Neuronal stem cell (in vitro differentiated cells): ENCODE results near the gene LRWD1.

ENCODE experiments used
- DNase-seq: peaks from one replicate; pipeline ENCODE4 v3.0.0-alpha.2; 2013; ENCODE audit warnings: low spot score
- H2AFZ ChIP-seq: one replicate; pipeline ENCODE4 v1.6.1; 2013; ENCODE audit warnings: mild to moderate bottlenecking, low read length, inconsistent platforms
- H2AK5ac ChIP-seq: 2 replicates; pipeline ENCODE4 v1.6.1; 2013; ENCODE audit warnings: low read depth, mild to moderate bottlenecking, inconsistent platforms, low read length, moderate library complexity, mixed read lengths
- H2BK120ac ChIP-seq: 2 replicates; pipeline ENCODE4 v1.6.1; 2013; ENCODE audit warnings: low read depth, mild to moderate bottlenecking, inconsistent platforms, low read length, moderate library complexity, mixed read lengths
- H2BK12ac ChIP-seq: one replicate; pipeline ENCODE4 v1.6.1; 2013; ENCODE audit warnings: low read length, inconsistent platforms
- H2BK15ac ChIP-seq: 2 replicates; pipeline ENCODE4 v1.6.1; 2013; ENCODE audit warnings: mild to moderate bottlenecking, low read length, inconsistent platforms, mixed read lengths
- H2BK5ac ChIP-seq: one replicate; pipeline ENCODE4 v1.6.1; 2013; ENCODE audit warnings: inconsistent platforms, mild to moderate bottlenecking, low read length, moderate library complexity
- H3K14ac ChIP-seq: one replicate; pipeline ENCODE4 v1.6.1; 2013; ENCODE audit warnings: low read length, inconsistent platforms
- H3K18ac ChIP-seq: 2 replicates; pipeline ENCODE4 v1.6.1; 2013; ENCODE audit warnings: low read length, inconsistent platforms
- H3K23ac ChIP-seq: 2 replicates; pipeline ENCODE4 v1.6.1; 2013; ENCODE audit warnings: low read depth, mild to moderate bottlenecking, mixed read lengths, low read length, inconsistent platforms; ENCODE audit not compliant: poor library complexity
- H3K27ac ChIP-seq: replicated peaks from 3 replicates; pipeline ENCODE4 v1.5.1; 2013; ENCODE audit warnings: low read length, inconsistent platforms
- H3K27me3 ChIP-seq, 3 experiments: 2 replicates each; pipeline ENCODE4 v1.6.1; 2013; ENCODE audit warnings: low read length in 3 of 3, mild to moderate bottlenecking in 2 of 3, inconsistent platforms in 1 of 3, low read depth in 1 of 3, mixed read lengths in 1 of 3, moderate library complexity in 1 of 3; ENCODE audit not compliant: control insufficient read depth in 3 of 3, insufficient read depth in 3 of 3
- H3K36me3 ChIP-seq, 2 donors: replicated peaks in 1 of 2; 2 replicates each; pipeline ENCODE4 v1.6.1; 2013; ENCODE audit warnings: low read length in 2 of 2; ENCODE audit not compliant: control insufficient read depth in 2 of 2, insufficient read depth in 2 of 2
- H3K4ac ChIP-seq: 2 replicates; pipeline ENCODE4 v1.6.1; 2013; ENCODE audit warnings: inconsistent platforms, mild to moderate bottlenecking, low read length, moderate library complexity
- H3K4me1 ChIP-seq, 2 donors: 1 replicate in 1 of 2; 2 replicates in 1 of 2; pipeline ENCODE4 v1.6.1; 2013; ENCODE audit warnings: low read length in 2 of 2, low read depth in 1 of 2; ENCODE audit not compliant: control insufficient read depth in 2 of 2, insufficient read depth in 1 of 2
- H3K4me2 ChIP-seq: one replicate; pipeline ENCODE4 v1.6.1; 2013; ENCODE audit warnings: mild to moderate bottlenecking, low read length, inconsistent platforms; ENCODE audit not compliant: insufficient read depth, poor library complexity, severe bottlenecking
- H3K4me3 ChIP-seq, 2 donors: 2 replicates each; pipeline ENCODE4 v1.5.1; 2013; ENCODE audit warnings: low read length in 2 of 2, mild to moderate bottlenecking in 2 of 2, inconsistent platforms in 1 of 2, moderate library complexity in 1 of 2
- H3K79me1 ChIP-seq: one replicate; pipeline ENCODE4 v1.6.1; 2013; ENCODE audit warnings: low read depth, mild to moderate bottlenecking, inconsistent platforms, low read length, moderate library complexity
- H3K9ac ChIP-seq: one replicate; pipeline ENCODE4 v1.6.1; 2013; ENCODE audit warnings: mild to moderate bottlenecking, low read depth, low read length, inconsistent platforms; ENCODE audit not compliant: poor library complexity
- H3K9me3 ChIP-seq, 2 donors: replicated peaks in 1 of 2; 2 replicates each; pipeline versions ENCODE3 to v1.6.1; 2013; ENCODE audit warnings: low read length in 2 of 2, mild to moderate bottlenecking in 2 of 2, inconsistent platforms in 1 of 2, low read depth in 1 of 2, mixed read lengths in 1 of 2, moderate library complexity in 1 of 2; ENCODE audit not compliant: control insufficient read depth in 2 of 2, insufficient read depth in 1 of 2
- H4K8ac ChIP-seq: one replicate; pipeline ENCODE4 v1.6.1; 2013; ENCODE audit warnings: low read depth, mild to moderate bottlenecking, inconsistent platforms, low read length, moderate library complexity
- H4K91ac ChIP-seq: one replicate; pipeline ENCODE4 v1.6.1; 2013; ENCODE audit warnings: low read length, low read depth, mild to moderate bottlenecking, inconsistent platforms; ENCODE audit not compliant: poor library complexity
- WGBS, 2 donors: extraction: QIAGEN DNeasy Blood & Tissue Kit; methylation state at CpG; one replicate each; pipeline ENCODE4 v1.1.7; 2013; ENCODE audit warnings: missing lambda C conversion rate in 2 of 2, mixed read lengths in 1 of 2; ENCODE audit not compliant: insufficient read length in 2 of 2, insufficient replicate concordance in 1 of 2; ENCODE audit errors: extremely low coverage in 2 of 2; 5-methylcytosine and 5-hydroxymethylcytosine counted together

LRWD1 gene

DNA sequence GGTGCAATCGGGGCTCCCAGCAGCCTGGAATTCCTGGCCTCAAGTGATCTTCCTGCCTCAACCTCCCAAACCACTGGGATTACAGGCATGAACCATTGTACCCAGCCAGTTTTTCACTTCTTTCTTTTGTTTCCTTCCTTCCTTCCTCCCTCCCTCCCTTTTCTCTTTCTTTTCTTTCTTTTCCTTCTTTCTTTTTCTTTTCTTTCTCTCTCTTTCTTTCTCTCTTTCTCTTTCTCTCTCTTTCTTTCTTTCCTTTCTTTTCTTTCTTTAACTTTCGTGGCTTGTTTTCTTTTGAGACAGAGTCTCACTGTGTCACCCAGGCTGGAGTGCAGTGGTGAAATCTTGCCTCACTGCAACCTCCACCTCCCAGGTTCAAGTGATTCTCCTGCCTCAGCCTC, 19.1 kb upstream of the LRWD1 start:
- H3K4me2 ChIP-seq = no peak overlapping the region
- no peak overlapping the region for H3K27ac ChIP-seq
- H3K23ac ChIP-seq = no peak overlapping the region
- H2BK120ac ChIP-seq = no peak overlapping the region
- H3K14ac ChIP-seq = no peak overlapping the region
- no peak overlapping the region for H3K4ac ChIP-seq
- DNase-seq = no peak
- no peaks in the 10 kb centered on the region for H3K79me1 ChIP-seq
- no peaks in the 10 kb centered on the region for H3K9me3 ChIP-seq
- no peak overlapping the region for H3K18ac ChIP-seq
- H3K4me3 ChIP-seq = no peak overlapping the region
- no peak overlapping the region for H2AK5ac ChIP-seq
- H2BK12ac ChIP-seq = no peak overlapping the region
- no peak overlapping the region for H2BK5ac ChIP-seq
- WGBS, 2 donors = no CpG with 5 or more reads among the region's 2 CpGs
- H2BK15ac ChIP-seq = no peak overlapping the region
- no peak overlapping the region for H4K8ac ChIP-seq
- no peak overlapping the region for H4K91ac ChIP-seq
- no peaks in the 10 kb centered on the region for H3K4me1 ChIP-seq
- no peak overlapping the region for H3K9ac ChIP-seq
- no peak overlapping the region for H2AFZ ChIP-seq
- peaks cover 18 to 61% of the 10 kb centered on the region in 2 donors for H3K36me3 ChIP-seq
- H3K27me3 ChIP-seq = no peaks in the 10 kb centered on the region

DNA sequence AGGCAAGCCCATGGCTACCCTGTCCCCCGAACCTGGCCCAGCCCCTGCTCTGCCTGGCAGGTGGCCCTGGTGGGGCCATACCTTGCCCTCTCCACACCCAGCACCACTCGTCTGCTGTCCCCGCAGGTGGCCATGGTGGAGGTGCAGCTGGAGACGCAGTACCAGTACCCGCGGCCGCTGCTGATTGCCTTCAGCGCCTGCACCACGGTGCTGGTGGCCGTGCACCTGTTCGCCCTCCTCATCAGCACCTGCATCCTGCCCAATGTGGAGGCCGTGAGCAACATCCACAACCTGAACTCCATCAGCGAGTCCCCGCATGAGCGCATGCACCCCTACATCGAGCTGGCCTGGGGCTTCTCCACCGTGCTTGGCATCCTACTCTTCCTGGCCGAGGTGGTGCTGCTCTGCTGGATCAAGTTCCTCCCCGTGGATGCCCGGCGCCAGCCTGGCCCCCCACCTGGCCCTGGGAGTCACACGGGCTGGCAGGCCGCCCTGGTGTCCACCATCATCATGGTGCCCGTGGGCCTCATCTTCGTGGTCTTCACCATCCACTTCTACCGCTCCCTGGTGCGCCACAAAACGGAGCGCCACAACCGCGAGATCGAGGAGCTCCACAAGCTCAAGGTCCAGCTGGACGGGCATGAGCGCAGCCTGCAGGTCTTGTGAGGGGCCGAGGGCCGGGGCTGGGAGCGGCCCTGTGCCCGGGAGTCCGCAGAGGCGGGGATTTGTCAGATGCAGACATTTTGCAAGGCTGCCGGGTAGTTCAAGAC, 18.2 kb upstream of the LRWD1 start:
- peak overlapping the region; percentile 47 for H3K23ac ChIP-seq
- no peak overlapping the region for H3K18ac ChIP-seq
- H2AK5ac ChIP-seq = no peak overlapping the region
- no peak overlapping the region for H4K91ac ChIP-seq
- DNase-seq = no peak
- H3K4me3 ChIP-seq = no peak overlapping the region
- H3K36me3 ChIP-seq = peaks cover 17 to 52% of the 10 kb centered on the region in 2 donors
- H3K27me3 ChIP-seq = no peaks in the 10 kb centered on the region
- peaks cover 3% of the 10 kb centered on the region in 2 donors for H3K4me1 ChIP-seq
- no peak overlapping the region for H2BK12ac ChIP-seq
- no peak overlapping the region for H4K8ac ChIP-seq
- H3K4me2 ChIP-seq = no peak overlapping the region
- H3K79me1 ChIP-seq = no peaks in the 10 kb centered on the region
- no CpG with 5 or more reads among the region's 41 CpGs for WGBS, 2 donors
- no peak overlapping the region for H3K9ac ChIP-seq
- no peak overlapping the region for H3K4ac ChIP-seq
- H3K14ac ChIP-seq = peak overlapping the region; percentile 14
- H2BK15ac ChIP-seq = no peak overlapping the region
- no peak overlapping the region for H2AFZ ChIP-seq
- H3K9me3 ChIP-seq = no peaks in the 10 kb centered on the region
- no peak overlapping the region for H3K27ac ChIP-seq
- no peak overlapping the region for H2BK120ac ChIP-seq
- no peak overlapping the region for H2BK5ac ChIP-seq

- H3K79me1 ChIP-seq = no peaks in the 10 kb centered on the region
- no peak overlapping the region for H4K8ac ChIP-seq
- no peak overlapping the region for H3K4ac ChIP-seq
- H2BK15ac ChIP-seq = no peak overlapping the region
- no peak overlapping the region for H3K9ac ChIP-seq
- no peak overlapping the region for H3K4me2 ChIP-seq
- H2BK5ac ChIP-seq = no peak overlapping the region
- H4K91ac ChIP-seq = no peak overlapping the region
- peaks cover 5 to 7% of the 10 kb centered on the region in 2 donors for H3K4me1 ChIP-seq
- peaks cover 14 to 45% of the 10 kb centered on the region in 2 donors for H3K36me3 ChIP-seq
- H3K4me3 ChIP-seq = no peak overlapping the region
- no peaks in the 10 kb centered on the region for H3K9me3 ChIP-seq
- no peak overlapping the region for H3K27ac ChIP-seq
- H3K27me3 ChIP-seq = no peaks in the 10 kb centered on the region
- no peak for DNase-seq
- H3K23ac ChIP-seq = no peak overlapping the region
- no CpG with 5 or more reads among the region's 14 CpGs for WGBS, 2 donors
- H2BK120ac ChIP-seq = no peak overlapping the region
- H2AFZ ChIP-seq = no peak overlapping the region
- no peak overlapping the region for H2BK12ac ChIP-seq
- no peak overlapping the region for H3K18ac ChIP-seq
- H3K14ac ChIP-seq = no peak overlapping the region
- no peak overlapping the region for H2AK5ac ChIP-seq
These were observed 17.5 kb upstream of the LRWD1 start for GRCh38 chr7:102447311-102447710.

DNA sequence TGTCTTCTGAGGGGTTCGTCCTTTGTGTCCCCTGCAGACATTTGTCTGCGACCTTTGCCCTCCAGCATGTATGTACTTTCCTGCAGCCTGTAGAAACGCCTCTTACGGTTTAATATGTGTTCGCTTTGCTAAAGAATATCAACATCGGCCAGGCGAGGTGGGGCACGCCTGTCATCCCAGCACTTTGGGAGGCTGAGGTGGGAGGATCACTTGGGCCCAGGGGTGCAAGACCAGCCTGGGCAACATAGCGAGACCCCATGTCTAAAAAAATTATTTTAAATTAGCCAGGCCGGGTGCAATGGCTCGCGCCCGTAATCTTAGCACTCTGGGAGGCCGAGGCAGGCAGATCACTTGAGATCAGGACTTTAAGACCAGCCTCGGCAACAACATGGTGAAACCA, 15.6 kb upstream of the LRWD1 start:
- Histone ChIP-seq H3K4me3 (no peak overlapping the region), H3K9ac (no peak overlapping the region), H3K27me3 (no peaks in the 10 kb centered on the region), H2BK120ac (no peak overlapping the region), H4K91ac (no peak overlapping the region), H3K23ac (no peak overlapping the region), H2BK5ac (no peak overlapping the region), H2AK5ac (no peak overlapping the region), H3K36me3 (peaks cover 14 to 40% of the 10 kb centered on the region in 2 donors), H4K8ac (no peak overlapping the region), H3K9me3 (no peaks in the 10 kb centered on the region), H3K4me2 (no peak overlapping the region), H2BK15ac (no peak overlapping the region), H2AFZ (no peak overlapping the region), H3K4me1 (peaks cover 5 to 7% of the 10 kb centered on the region in 2 donors), H3K18ac (no peak overlapping the region), H3K14ac (no peak overlapping the region), H3K79me1 (no peaks in the 10 kb centered on the region), H2BK12ac (no peak overlapping the region), H3K4ac (no peak overlapping the region), H3K27ac (no peak overlapping the region)
- no peak for DNase-seq
- WGBS, 2 donors = no CpG with 5 or more reads among the region's 15 CpGs
